ENCODE data around the gene ATP8A1.

The ATP8A1 gene

DNA sequence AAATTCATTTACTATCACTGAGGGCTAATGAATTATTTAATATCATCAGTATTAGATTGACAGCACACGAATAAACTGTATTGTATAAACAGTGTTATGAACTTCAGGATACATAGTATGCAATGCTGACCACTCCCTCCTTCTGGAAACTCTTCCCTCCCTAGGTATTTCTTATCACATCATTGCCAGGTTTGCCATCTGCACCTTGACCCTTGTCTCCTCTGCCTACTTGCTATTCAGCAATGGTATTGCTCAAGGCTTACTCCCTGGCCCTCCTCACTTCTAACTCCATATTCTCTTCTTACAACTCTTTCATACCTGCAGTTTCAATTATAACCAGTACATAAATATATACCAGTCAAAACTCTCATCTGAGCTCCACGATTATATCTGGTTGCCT, 38.9 kb downstream of the ATP8A1 start:
- Mint-ChIP-seq H3K36me3 (peaks cover 70% of the 10 kb centered on the region), H3K27ac (peak overlapping the region; percentile 6), H3K4me1 (peaks cover 14% of the 10 kb centered on the region), H3K4me3 (no peak overlapping the region), H3K9me3 (no peaks in the 10 kb centered on the region)
- ATAC-seq (no peak), DNase-seq (ENCODE audit: low spot score in 2 of 2) (no peak)

DNA sequence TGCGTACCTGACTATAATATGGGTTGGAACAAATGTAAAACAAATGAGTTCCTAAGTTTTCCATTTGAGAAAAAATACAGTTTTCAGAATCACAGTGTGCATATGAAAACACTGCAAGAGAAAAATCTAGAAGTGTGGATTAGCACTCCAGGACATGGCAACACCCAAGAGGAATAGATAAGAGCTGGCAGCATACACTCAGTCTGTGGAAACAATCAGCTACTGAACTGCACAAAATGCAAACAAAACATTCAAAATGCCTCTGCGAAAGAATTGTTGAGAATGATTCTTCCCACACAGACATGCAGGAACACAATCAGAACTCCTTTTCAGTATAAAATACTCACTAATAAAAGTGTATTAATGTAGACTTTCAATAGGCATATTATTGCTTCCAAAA, 39.9 kb downstream of the ATP8A1 start:
- no peak overlapping the region for H3K27ac Mint-ChIP-seq

DNA sequence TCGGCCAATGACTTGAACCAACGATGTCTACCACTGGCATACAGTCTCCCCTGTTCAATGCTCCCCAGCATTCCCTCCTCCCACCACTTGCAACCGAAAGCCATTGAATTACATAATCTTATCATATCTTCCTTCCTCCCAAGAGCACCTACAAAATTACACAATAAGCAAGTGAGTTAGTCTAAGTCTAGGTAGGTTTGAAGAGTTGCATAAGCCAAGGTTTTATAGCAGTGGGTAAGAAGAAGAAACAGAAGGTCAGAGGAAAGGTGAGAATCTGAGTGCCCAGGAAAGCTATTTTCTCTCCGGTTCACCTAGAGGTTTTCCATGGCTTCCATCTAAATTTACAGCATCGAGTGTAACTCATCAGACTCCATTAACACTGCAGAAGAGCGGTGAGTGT, 40.3 kb downstream of the ATP8A1 start:
- peaks cover 9% of the 10 kb centered on the region for H3K4me1 Mint-ChIP-seq
- peaks cover 66% of the 10 kb centered on the region for H3K36me3 Mint-ChIP-seq

More for the DNA sequence above, 39.9 kb downstream of the ATP8A1 start:
- peaks cover 66% of the 10 kb centered on the region for H3K36me3 Mint-ChIP-seq
- H3K4me3 Mint-ChIP-seq: no peak overlapping the region
- H3K4me1 Mint-ChIP-seq: peaks cover 9% of the 10 kb centered on the region
- DNase-seq (ENCODE audit: low spot score in 2 of 2) (no peak), ATAC-seq (no peak)
- H3K9me3 Mint-ChIP-seq: no peaks in the 10 kb centered on the region

GRCh38 chr4:42615131-42615763, 41.7 kb downstream of the ATP8A1 start:
- no peak for ATAC-seq
- no peaks in the 10 kb centered on the region for H3K9me3 Mint-ChIP-seq
- H3K36me3 Mint-ChIP-seq: peaks cover 73% of the 10 kb centered on the region
- H3K4me1 Mint-ChIP-seq: peaks cover 9% of the 10 kb centered on the region
- H3K27ac Mint-ChIP-seq: peak overlapping the region; percentile 5
- no peak overlapping the region for H3K4me3 Mint-ChIP-seq
- no peak for DNase-seq (ENCODE audit: low spot score in 2 of 2)

More for the DNA sequence above, 40.3 kb downstream of the ATP8A1 start:
- Mint-ChIP-seq H3K27ac (no peak overlapping the region), H3K4me3 (no peak overlapping the region), H3K9me3 (no peaks in the 10 kb centered on the region)
- no peak for ATAC-seq
- DNase-seq (ENCODE audit: low spot score in 2 of 2): no peak

- H3K27ac Mint-ChIP-seq: no peak overlapping the region
- peaks cover 73% of the 10 kb centered on the region for H3K36me3 Mint-ChIP-seq
- no peak for ATAC-seq
- H3K9me3 Mint-ChIP-seq: no peaks in the 10 kb centered on the region
- no peak for DNase-seq (ENCODE audit: low spot score in 2 of 2)
- H3K4me3 Mint-ChIP-seq: no peak overlapping the region
- peaks cover 19% of the 10 kb centered on the region for H3K4me1 Mint-ChIP-seq
Measured at GRCh38 chr4:42612898-42613297, 44.0 kb downstream of the ATP8A1 start.

- ATAC-seq: no peak
Measured at GRCh38 chr4:42610941-42611340, 46.0 kb downstream of the ATP8A1 start.

GRCh38 chr4:42609051-42609450, 47.9 kb downstream of the ATP8A1 start:
- peak; percentile 64 for ATAC-seq

More at GRCh38 chr4:42610941-42611340, 46.0 kb downstream of the ATP8A1 start:
- H3K27ac Mint-ChIP-seq: no peak overlapping the region
- H3K4me3 Mint-ChIP-seq: no peak overlapping the region
- peaks cover 82% of the 10 kb centered on the region for H3K36me3 Mint-ChIP-seq
- DNase-seq (ENCODE audit: low spot score in 2 of 2): no peak
- peaks cover 19% of the 10 kb centered on the region for H3K4me1 Mint-ChIP-seq
- H3K9me3 Mint-ChIP-seq: no peaks in the 10 kb centered on the region

GRCh38 chr4:42608551-42608950, 48.4 kb downstream of the ATP8A1 start:
- H3K27ac Mint-ChIP-seq: peak overlapping the region; percentile 75
- ATAC-seq (peak; percentile 66), DNase-seq (ENCODE audit: low spot score in 2 of 2) (no peak)
- H3K4me1 Mint-ChIP-seq: peaks cover 39% of the 10 kb centered on the region
- H3K9me3 Mint-ChIP-seq: no peaks in the 10 kb centered on the region
- H3K4me3 Mint-ChIP-seq: peak overlapping the region; percentile 36
- H3K36me3 Mint-ChIP-seq: peaks cover 70% of the 10 kb centered on the region

More at GRCh38 chr4:42609051-42609450, 47.9 kb downstream of the ATP8A1 start:
- peak in 1 of 2 donors; percentile 62 for DNase-seq (ENCODE audit: low spot score in 2 of 2)
- Mint-ChIP-seq H3K9me3 (no peaks in the 10 kb centered on the region), H3K36me3 (peaks cover 73% of the 10 kb centered on the region), H3K27ac (peak overlapping the region; percentile 68), H3K4me3 (peak overlapping the region; percentile 2), H3K4me1 (peaks cover 34% of the 10 kb centered on the region)

- no peak for DNase-seq (ENCODE audit: low spot score in 2 of 2)
Measured at GRCh38 chr4:42607011-42607726, 49.7 kb downstream of the ATP8A1 start.

GRCh38 chr4:42605264-42605663, 51.6 kb downstream of the ATP8A1 start:
- ATAC-seq: no peak
- H3K9me3 Mint-ChIP-seq: no peaks in the 10 kb centered on the region
- H3K27ac Mint-ChIP-seq: peak overlapping the region; percentile 7

More at GRCh38 chr4:42607011-42607726, 49.7 kb downstream of the ATP8A1 start:
- Mint-ChIP-seq H3K4me1 (peaks cover 39% of the 10 kb centered on the region), H3K4me3 (peak overlapping the region; percentile 18), H3K27ac (peak overlapping the region; percentile 63), H3K36me3 (peaks cover 63% of the 10 kb centered on the region), H3K9me3 (no peaks in the 10 kb centered on the region)
- ATAC-seq: peak; percentile 85

GRCh38 chr4:42603862-42604261, 53.0 kb downstream of the ATP8A1 start:
- H3K4me3 Mint-ChIP-seq: no peak overlapping the region
- peaks cover 45% of the 10 kb centered on the region for H3K36me3 Mint-ChIP-seq
- no peak for ATAC-seq
- H3K4me1 Mint-ChIP-seq: peaks cover 27% of the 10 kb centered on the region
- peak overlapping the region; percentile 8 for H3K27ac Mint-ChIP-seq
- H3K9me3 Mint-ChIP-seq: no peaks in the 10 kb centered on the region
- DNase-seq (ENCODE audit: low spot score in 2 of 2): no peak

More at GRCh38 chr4:42605264-42605663, 51.6 kb downstream of the ATP8A1 start:
- Mint-ChIP-seq H3K4me1 (peaks cover 39% of the 10 kb centered on the region), H3K36me3 (peaks cover 53% of the 10 kb centered on the region), H3K4me3 (no peak overlapping the region)
- no peak for DNase-seq (ENCODE audit: low spot score in 2 of 2)

DNA sequence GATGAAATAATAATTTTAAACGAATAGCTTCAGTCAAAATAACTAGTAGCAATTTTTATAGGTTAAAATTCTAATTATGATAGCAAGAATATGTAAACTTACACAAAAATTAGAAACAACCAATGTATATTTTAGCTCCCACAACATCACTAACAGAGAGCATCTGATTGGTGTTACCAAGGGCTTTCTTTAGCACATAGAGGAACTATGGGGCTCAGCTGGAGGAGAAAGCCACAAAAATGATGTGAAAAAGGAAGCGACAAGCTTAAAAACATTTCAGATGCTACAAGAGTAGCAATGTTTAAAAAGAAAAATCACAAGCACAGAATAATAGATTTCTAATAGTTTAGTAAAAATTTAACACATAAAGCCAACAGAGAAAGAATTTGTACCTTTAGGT, 56.3 kb downstream of the ATP8A1 start:
- H3K27ac Mint-ChIP-seq: no peak overlapping the region
- peaks cover 39% of the 10 kb centered on the region for H3K36me3 Mint-ChIP-seq
- no peak overlapping the region for H3K4me3 Mint-ChIP-seq
- H3K4me1 Mint-ChIP-seq: peaks cover 16% of the 10 kb centered on the region
- no peaks in the 10 kb centered on the region for H3K9me3 Mint-ChIP-seq
- ATAC-seq: no peak
- no peak for DNase-seq (ENCODE audit: low spot score in 2 of 2)

- no peak for DNase-seq (ENCODE audit: low spot score in 2 of 2)
- Mint-ChIP-seq H3K27ac (no peak overlapping the region), H3K4me3 (no peak overlapping the region), H3K36me3 (peaks cover 52% of the 10 kb centered on the region), H3K4me1 (no peaks in the 10 kb centered on the region), H3K9me3 (no peaks in the 10 kb centered on the region)
- ATAC-seq: no peak
Measured at GRCh38 chr4:42596918-42597317, 60.0 kb downstream of the ATP8A1 start.

DNA sequence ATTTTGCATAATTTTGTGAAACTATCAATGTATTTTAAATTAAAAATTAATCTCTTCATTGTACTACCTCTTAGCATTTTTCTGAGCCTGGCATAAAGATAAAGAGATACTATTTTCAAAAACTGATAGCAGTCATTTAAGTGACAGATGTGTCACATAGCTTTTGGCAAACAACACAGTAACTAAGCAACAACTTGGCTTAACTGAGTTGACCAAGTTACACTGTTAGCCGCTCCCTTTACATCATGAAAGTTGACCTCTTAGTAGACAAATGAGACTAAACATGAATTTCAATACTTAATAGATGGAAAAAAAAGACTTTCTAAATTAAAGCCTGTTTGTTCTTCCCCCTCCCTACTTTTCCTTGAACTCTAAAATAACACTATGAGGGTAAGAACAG, 62.0 kb downstream of the ATP8A1 start:
- no peak for DNase-seq (ENCODE audit: low spot score in 2 of 2)
- Mint-ChIP-seq H3K4me1 (no peaks in the 10 kb centered on the region), H3K9me3 (no peaks in the 10 kb centered on the region), H3K36me3 (peaks cover 49% of the 10 kb centered on the region), H3K4me3 (no peak overlapping the region), H3K27ac (no peak overlapping the region)
- ATAC-seq: no peak

DNA sequence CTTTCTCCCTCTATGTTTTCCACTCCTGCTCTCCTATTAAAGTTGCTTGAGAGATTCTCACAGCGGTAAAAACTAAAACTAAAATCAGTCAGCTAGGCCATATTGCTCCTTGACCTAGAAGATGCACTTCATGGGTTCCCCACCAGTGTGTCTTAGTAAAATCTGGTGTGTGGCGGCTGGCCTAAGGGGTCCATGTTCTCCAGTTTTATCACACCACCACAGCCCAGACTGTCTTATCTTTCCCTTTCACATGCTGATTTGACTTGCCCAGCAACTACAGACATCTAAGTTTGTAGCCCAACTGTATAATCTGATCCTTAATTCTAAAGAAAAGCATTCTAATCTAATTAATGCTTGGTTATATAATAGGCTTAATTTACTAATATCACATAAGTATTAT, 68.0 kb downstream of the ATP8A1 start:
- Mint-ChIP-seq H3K36me3 (peaks cover 56% of the 10 kb centered on the region), H3K4me1 (peaks cover 6% of the 10 kb centered on the region), H3K4me3 (no peak overlapping the region), H3K9me3 (no peaks in the 10 kb centered on the region), H3K27ac (no peak overlapping the region)
- no peak for ATAC-seq
- no peak for DNase-seq (ENCODE audit: low spot score in 2 of 2)

DNA sequence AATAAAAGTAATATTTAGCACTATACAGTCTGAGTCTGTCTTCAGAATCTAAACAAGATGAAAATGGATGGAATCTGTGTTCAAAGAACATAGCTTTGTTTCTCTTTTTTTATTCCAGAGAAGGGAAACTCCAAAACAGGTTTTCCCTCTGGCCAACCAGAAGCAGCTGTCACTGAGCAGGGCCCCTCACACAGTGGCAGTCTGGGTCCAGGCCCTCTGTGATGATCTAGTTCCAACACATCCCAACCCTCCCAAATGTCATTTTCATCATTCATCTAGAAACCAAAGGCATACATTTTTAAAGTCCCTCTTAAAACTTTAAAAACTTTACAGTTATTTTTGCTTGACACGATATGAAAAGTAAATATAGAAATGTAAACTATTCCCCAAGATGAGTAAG, 70.1 kb downstream of the ATP8A1 start:
- H3K36me3 Mint-ChIP-seq: peaks cover 62% of the 10 kb centered on the region

More for the DNA sequence above, 70.1 kb downstream of the ATP8A1 start:
- Mint-ChIP-seq H3K27ac (no peak overlapping the region), H3K4me3 (no peak overlapping the region), H3K9me3 (no peaks in the 10 kb centered on the region), H3K4me1 (peaks cover 6% of the 10 kb centered on the region)
- ATAC-seq: no peak
- DNase-seq (ENCODE audit: low spot score in 2 of 2): no peak
